ENCODE results near the gene PLEKHG3. TPM values are rescaled to one million over a fixed set of nuclear protein-coding genes. Genes with fewer than 3 reads are reported as not detected.

The PLEKHG3 gene
- total and polyA plus RNA-seq, 12 donors: 2.7 to 11.7 (median 8.9) TPM

DNA sequence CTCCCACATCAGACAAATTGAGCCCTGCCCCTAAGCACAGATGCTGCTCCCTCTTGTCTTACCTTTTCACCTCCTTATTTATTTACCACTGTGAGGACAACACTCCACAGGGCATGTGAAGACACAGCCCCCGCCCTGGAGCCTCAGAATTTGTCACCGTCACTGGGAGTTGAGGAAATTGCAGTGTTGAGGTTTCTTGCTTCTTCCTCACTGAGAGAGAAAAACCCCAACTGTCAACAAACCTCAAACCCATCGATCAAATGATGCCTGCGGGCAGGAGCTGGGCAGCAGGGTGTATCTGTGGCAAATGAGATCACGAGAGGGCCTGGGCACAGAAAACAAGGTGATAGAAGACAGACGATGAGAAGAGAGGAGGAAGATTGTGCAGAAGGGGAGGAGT lies 30.5 kb upstream of the PLEKHG3 start:
- no peak for DNase-seq
- 52 to 68% (median 63%) methylated on average over 6 of the region's 6 CpGs for WGBS, 4 donors
- no peaks in the 10 kb centered on the region for H3K9me3 ChIP-seq (replicated peaks in 1 of 3)
- no peak for TF ChIP-seq POLR2A (IDR thresholded peaks at IDR 0.05)
- TF ChIP-seq, protein P1, sequence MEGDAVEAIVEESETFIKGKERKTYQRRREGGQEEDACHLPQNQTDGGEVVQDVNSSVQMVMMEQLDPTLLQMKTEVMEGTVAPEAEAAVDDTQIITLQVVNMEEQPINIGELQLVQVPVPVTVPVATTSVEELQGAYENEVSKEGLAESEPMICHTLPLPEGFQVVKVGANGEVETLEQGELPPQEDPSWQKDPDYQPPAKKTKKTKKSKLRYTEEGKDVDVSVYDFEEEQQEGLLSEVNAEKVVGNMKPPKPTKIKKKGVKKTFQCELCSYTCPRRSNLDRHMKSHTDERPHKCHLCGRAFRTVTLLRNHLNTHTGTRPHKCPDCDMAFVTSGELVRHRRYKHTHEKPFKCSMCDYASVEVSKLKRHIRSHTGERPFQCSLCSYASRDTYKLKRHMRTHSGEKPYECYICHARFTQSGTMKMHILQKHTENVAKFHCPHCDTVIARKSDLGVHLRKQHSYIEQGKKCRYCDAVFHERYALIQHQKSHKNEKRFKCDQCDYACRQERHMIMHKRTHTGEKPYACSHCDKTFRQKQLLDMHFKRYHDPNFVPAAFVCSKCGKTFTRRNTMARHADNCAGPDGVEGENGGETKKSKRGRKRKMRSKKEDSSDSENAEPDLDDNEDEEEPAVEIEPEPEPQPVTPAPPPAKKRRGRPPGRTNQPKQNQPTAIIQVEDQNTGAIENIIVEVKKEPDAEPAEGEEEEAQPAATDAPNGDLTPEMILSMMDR (IDR thresholded peaks at IDR 0.05): no peak
- H3K4me1 ChIP-seq (replicated peaks in 1 of 2): no peaks in the 10 kb centered on the region
- no peak overlapping the region for H3K4me3 ChIP-seq
- intact Hi-C loops (cut with DNase I): loop anchor here in 1 of 2 donors (5.0 kb wide), 2 partner anchors 94 to 219 kb away; no protein-coding TSS in a partner anchor
- H3K36me3 ChIP-seq (replicated peaks in 1 of 2): no peaks in the 10 kb centered on the region
- H3K27me3 ChIP-seq: no peaks in the 10 kb centered on the region
- H3K27ac ChIP-seq: no peak overlapping the region

DNA sequence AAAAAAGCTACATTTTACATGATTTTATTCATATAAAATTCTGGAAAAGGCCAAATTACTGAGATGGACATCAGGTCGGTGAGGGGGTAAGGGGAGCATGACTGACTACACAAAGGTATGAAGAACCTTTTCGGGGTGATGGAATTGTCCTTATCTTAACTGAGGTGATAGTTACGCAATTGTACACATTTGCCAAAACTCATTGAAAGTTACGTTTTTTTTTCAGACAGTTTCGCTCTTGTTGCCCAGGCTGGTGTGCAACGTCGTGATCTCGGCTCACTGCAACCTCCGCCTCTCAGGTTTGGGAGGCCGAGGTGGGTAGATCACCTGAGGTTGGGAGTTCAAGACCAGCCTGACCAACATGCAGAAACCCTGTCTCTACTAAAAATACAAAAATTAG lies 29.4 kb upstream of the PLEKHG3 start:
- H3K9me3 ChIP-seq (replicated peaks in 1 of 3): no peaks in the 10 kb centered on the region
- H3K4me1 ChIP-seq (replicated peaks in 1 of 2): no peaks in the 10 kb centered on the region
- no peaks in the 10 kb centered on the region for H3K36me3 ChIP-seq (replicated peaks in 1 of 2)
- intact Hi-C loops (cut with DNase I): loop anchor here (5.0 kb wide), 3 partner anchors 87 to 217 kb away; no protein-coding TSS in a partner anchor
- 78 to 84% (median 79%) methylated on average over 10 of the region's 10 CpGs for WGBS, 4 donors
- no peak for DNase-seq
- no peak overlapping the region for H3K27ac ChIP-seq
- no peak for TF ChIP-seq POLR2A (IDR thresholded peaks at IDR 0.05)
- TF ChIP-seq, protein P1 (IDR thresholded peaks at IDR 0.05): no peak
- no peak overlapping the region for H3K4me3 ChIP-seq
- no peaks in the 10 kb centered on the region for H3K27me3 ChIP-seq

DNA sequence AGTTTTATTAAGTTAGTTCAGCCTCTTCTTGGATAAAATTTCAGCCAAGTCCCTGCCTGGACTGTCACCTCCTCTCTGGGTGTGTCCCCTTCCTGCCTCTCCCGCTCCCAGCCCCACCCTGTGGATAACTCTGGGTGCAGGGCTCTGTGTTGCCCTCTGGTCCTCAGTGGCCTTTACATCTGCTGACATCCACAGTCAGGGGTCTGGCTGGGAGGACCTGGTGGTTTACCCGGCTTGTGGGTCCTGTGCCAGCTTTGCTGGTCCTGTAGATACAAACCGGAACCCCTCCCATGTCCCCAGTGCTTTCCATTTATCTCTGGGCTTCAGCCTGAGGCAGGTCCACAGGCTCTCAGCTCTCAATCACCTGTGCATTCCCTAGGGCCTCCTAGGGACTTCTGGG lies 28.9 kb upstream of the PLEKHG3 start:
- no peak overlapping the region for H3K27ac ChIP-seq
- 63 to 82% (median 73%) methylated on average over 1 to 3 of the region's 3 CpGs for WGBS, 4 donors
- no peak overlapping the region for H3K4me3 ChIP-seq
- H3K4me1 ChIP-seq (replicated peaks in 1 of 2): no peaks in the 10 kb centered on the region
- intact Hi-C loops (cut with DNase I): loop anchor here in 1 of 2 donors (5.0 kb wide), 1 partner anchor 87 kb away; no protein-coding TSS in a partner anchor
- no peaks in the 10 kb centered on the region for H3K36me3 ChIP-seq (replicated peaks in 1 of 2)
- H3K27me3 ChIP-seq: no peaks in the 10 kb centered on the region
- TF ChIP-seq, protein P1 (IDR thresholded peaks at IDR 0.05): no peak
- TF ChIP-seq POLR2A (IDR thresholded peaks at IDR 0.05): no peak
- H3K9me3 ChIP-seq (replicated peaks in 1 of 3): no peaks in the 10 kb centered on the region
- DNase-seq: no peak

DNA sequence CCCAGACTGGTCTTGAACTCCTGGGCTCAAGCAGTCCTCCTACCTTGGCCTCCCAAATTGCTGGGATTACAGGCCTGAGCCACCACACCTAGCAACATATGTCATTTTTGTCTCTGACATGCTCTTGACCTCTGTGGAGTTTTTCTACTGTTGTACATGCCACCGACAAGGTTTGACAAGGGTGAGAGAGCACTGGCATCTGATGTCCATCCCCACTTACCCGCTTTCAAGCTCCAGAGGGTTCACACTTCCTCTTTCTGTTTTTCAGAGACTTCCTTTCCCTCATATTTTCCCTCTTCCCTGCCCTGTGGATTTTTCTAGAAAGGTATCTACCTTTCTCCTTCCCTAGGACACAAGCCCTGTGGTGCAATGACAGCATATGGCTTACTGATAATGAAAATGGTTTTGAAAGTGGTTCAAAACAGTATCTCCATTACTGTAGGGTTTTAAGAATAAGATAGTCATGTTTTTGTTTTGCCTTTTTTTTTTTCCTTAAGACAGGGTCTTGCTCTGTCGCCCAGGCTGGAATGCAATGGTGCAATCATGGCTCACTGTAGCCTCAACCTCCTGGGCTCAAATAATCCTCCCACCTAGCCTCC lies 27.7 kb upstream of the PLEKHG3 start:
- no peak for DNase-seq
- no peaks in the 10 kb centered on the region for H3K27me3 ChIP-seq
- no peak for TF ChIP-seq POLR2A (IDR thresholded peaks at IDR 0.05)
- TF ChIP-seq, protein P1 (IDR thresholded peaks at IDR 0.05): no peak
- H3K9me3 ChIP-seq (replicated peaks in 1 of 3): no peaks in the 10 kb centered on the region
- intact Hi-C loops (cut with DNase I): loop anchor here in 1 of 2 donors (5.0 kb wide), 1 partner anchor 86 kb away; no protein-coding TSS in a partner anchor
- no peak overlapping the region for H3K4me3 ChIP-seq
- no peak overlapping the region for H3K27ac ChIP-seq
- no peaks in the 10 kb centered on the region for H3K36me3 ChIP-seq (replicated peaks in 1 of 2)
- H3K4me1 ChIP-seq (replicated peaks in 1 of 2): no peaks in the 10 kb centered on the region
- 74 to 83% (median 80%) methylated on average over 3 of the region's 3 CpGs for WGBS, 4 donors
